Bronchial epithelial cell (primary cell): ENCODE measurements around the gene CERS2. TPM values are rescaled to one million over a fixed set of nuclear protein-coding genes. Genes with fewer than 3 reads are reported as not detected.

Source experiments
- DNase-seq: peaks from one replicate; pipeline ENCODE4 v3.0.0-alpha.2; 2010; ENCODE audit warnings: low read depth
- FAIRE-seq: peaks from 2 replicates; lab custom pipeline; 2011; peaks lifted over from hg19 to GRCh38; lab: Jason Lieb, UNC
- H3K27me3 ChIP-seq: 2 replicates; pipeline ENCODE4 v1.5.1; 2011; ENCODE audit warnings: low read length; ENCODE audit not compliant: control insufficient read depth, insufficient read depth
- H3K36me3 ChIP-seq: 2 replicates; pipeline ENCODE4 v1.5.1; 2011; ENCODE audit warnings: low read length; ENCODE audit not compliant: control insufficient read depth, insufficient read depth
- H3K4me3 ChIP-seq: 2 replicates; pipeline ENCODE4 v1.5.1; 2011; ENCODE audit warnings: mild to moderate bottlenecking, low read depth, low read length, control low read depth
- CTCF ChIP-seq: IDR thresholded peaks from 2 replicates; pipeline ENCODE4 v1.5.1; 2011; ENCODE audit warnings: mild to moderate bottlenecking, moderate library complexity, low read length, control low read depth, inconsistent platforms; ENCODE audit not compliant: insufficient read depth, severe bottlenecking
- total RNA-seq: library from RNA; depleted of rRNA; stranded (reverse); fragments of >200 nt; gene quantifications from 2 replicates; pipeline ENCODE4 v1.2.1, GENCODE V29; 2014

The CERS2 gene
- total RNA-seq, 1 donor from 2014 or later = 82.9 TPM

- FAIRE-seq (no peak), DNase-seq (no peak)
- TF ChIP-seq CTCF = no peak
- Histone ChIP-seq H3K27me3 (no peaks in the 10 kb centered on the region), H3K4me3 (no peak overlapping the region), H3K36me3 (peaks cover 31% of the 10 kb centered on the region)
Measured at GRCh38 chr1:150969626-150970025, 5.0 kb downstream of the CERS2 start.

GRCh38 chr1:150968491-150968890 is 6.1 kb downstream of the CERS2 start:
- FAIRE-seq = no peak
- peaks cover 34% of the 10 kb centered on the region for H3K36me3 ChIP-seq

GRCh38 chr1:150967936-150968335 is 6.7 kb downstream of the CERS2 start:
- Histone ChIP-seq H3K4me3 (no peak overlapping the region), H3K36me3 (peaks cover 34% of the 10 kb centered on the region), H3K27me3 (no peaks in the 10 kb centered on the region)
- DNase-seq (no peak), FAIRE-seq (no peak)
- no peak for TF ChIP-seq CTCF

More at GRCh38 chr1:150968491-150968890, 6.1 kb downstream of the CERS2 start:
- no peak for TF ChIP-seq CTCF
- no peaks in the 10 kb centered on the region for H3K27me3 ChIP-seq
- no peak overlapping the region for H3K4me3 ChIP-seq
- DNase-seq = no peak

GRCh38 chr1:150966011-150966410 is 8.6 kb downstream of the CERS2 start:
- no peak for TF ChIP-seq CTCF
- no peak for DNase-seq
- Histone ChIP-seq H3K36me3 (peaks cover 36% of the 10 kb centered on the region), H3K4me3 (no peak overlapping the region), H3K27me3 (no peaks in the 10 kb centered on the region)
- no peak for FAIRE-seq

- Histone ChIP-seq H3K4me3 (no peak overlapping the region), H3K27me3 (no peaks in the 10 kb centered on the region), H3K36me3 (peaks cover 37% of the 10 kb centered on the region)
- DNase-seq (no peak), FAIRE-seq (no peak)
- no peak for TF ChIP-seq CTCF
Measured at GRCh38 chr1:150965605-150966004, 9.0 kb downstream of the CERS2 start.

GRCh38 chr1:150964164-150964489 is 10.5 kb downstream of the CERS2 start:
- H3K4me3 ChIP-seq = no peak overlapping the region
- H3K36me3 ChIP-seq = peaks cover 39% of the 10 kb centered on the region
- TF ChIP-seq CTCF = no peak
- no peak for FAIRE-seq
- H3K27me3 ChIP-seq = no peaks in the 10 kb centered on the region
- no peak for DNase-seq
